ENCODE data around the gene R3HDM4.
A peak's percentile ranks its signal among the peaks of the same experiment; 100 is the strongest.
"Not testable (repeated sequence)": the region's sequence is repeated elsewhere in the genome, so short reads cannot be mapped to it uniquely, and the experiment has no call there.

The R3HDM4 gene

GRCh38 chr19:867301-867793 lies 45.7 kb downstream of the R3HDM4 start:
- intact Hi-C loops (cut with DNase I), result no loop called here
- DNase-seq, result no peak

- intact Hi-C loops (cut with DNase I), result no loop called here
- peak in 1 of 10 donors; percentile 81 for DNase-seq
Observed at GRCh38 chr19:866769-867300, 46.2 kb downstream of the R3HDM4 start.

GRCh38 chr19:863315-863620 lies 49.8 kb downstream of the R3HDM4 start:
- intact Hi-C loops (cut with DNase I), result loop anchor here (2.0 to 5.0 kb wide), 2 partner anchors 58 to 119 kb away; partner anchors contain the start of gene WDR18

GRCh38 chr19:862581-863314 lies 50.3 kb downstream of the R3HDM4 start:
- peak in 1 of 10 donors; percentile 82 for DNase-seq
- intact Hi-C loops (cut with DNase I), result loop anchor here (2.0 to 5.0 kb wide), 2 partner anchors 58 to 120 kb away; partner anchors contain the start of gene WDR18

More at GRCh38 chr19:863315-863620, 49.8 kb downstream of the R3HDM4 start:
- no peak for DNase-seq

- DNase-seq, result no peak
- intact Hi-C loops (cut with DNase I), result loop anchor here (2.0 to 5.0 kb wide), 2 partner anchors 59 to 120 kb away; partner anchors contain the start of gene WDR18
Observed at GRCh38 chr19:861756-862580, 51.1 kb downstream of the R3HDM4 start.

GRCh38 chr19:861141-861755 lies 51.8 kb downstream of the R3HDM4 start:
- DNase-seq, result no peak
- intact Hi-C loops (cut with DNase I), result loop anchor here (5.0 kb wide), 1 partner anchor 121 kb away; the partner anchor contains the start of gene WDR18

- intact Hi-C loops (cut with DNase I), result no loop called here
- DNase-seq, result no peak
Observed at GRCh38 chr19:858868-859843, 53.9 kb downstream of the R3HDM4 start, which contains the start of gene CFD. Gene CFD, plus strand, starts transcription at chr19:859664. Its CDS starts 26 bp downstream, at chr19:859690.

GRCh38 chr19:858284-858683 lies 54.7 kb downstream of the R3HDM4 start:
- intact Hi-C loops (cut with DNase I), result no loop called here
- no peak for DNase-seq

GRCh38 chr19:855566-856120 lies 57.4 kb downstream of the R3HDM4 start:
- no peak for DNase-seq
- intact Hi-C loops (cut with DNase I), result no loop called here

- intact Hi-C loops (cut with DNase I), result no loop called here
- no peak for DNase-seq
Observed at GRCh38 chr19:855142-855541, 57.9 kb downstream of the R3HDM4 start.

GRCh38 chr19:854549-854948 lies 58.5 kb downstream of the R3HDM4 start:
- intact Hi-C loops (cut with DNase I), result no loop called here
- no peak for DNase-seq

GRCh38 chr19:853614-854220 lies 59.3 kb downstream of the R3HDM4 start:
- DNase-seq; intact Hi-C loops (cut with DNase I): not testable (repeated sequence)

GRCh38 chr19:853014-853585 lies 59.9 kb downstream of the R3HDM4 start:
- DNase-seq, result no peak
- intact Hi-C loops (cut with DNase I), result no loop called here

- intact Hi-C loops (cut with DNase I), result no loop called here
- no peak for DNase-seq
Observed at GRCh38 chr19:852136-853013, 60.6 kb downstream of the R3HDM4 start, which contains the start of gene ELANE. Gene ELANE, plus strand, starts transcription at chr19:852303. Its CDS starts 26 bp downstream, at chr19:852329.

GRCh38 chr19:850979-851335 lies 62.1 kb downstream of the R3HDM4 start:
- DNase-seq, result no peak
- intact Hi-C loops (cut with DNase I), result no loop called here

GRCh38 chr19:850221-850978 lies 62.6 kb downstream of the R3HDM4 start:
- peak in 3 of 10 donors; percentile 42 to 80 (median 50) for DNase-seq
- intact Hi-C loops (cut with DNase I), result no loop called here

Measured in posterior cingulate gyrus (tissue), 11 donors.